ENCODE data around the gene RAPGEF1.

DNA sequence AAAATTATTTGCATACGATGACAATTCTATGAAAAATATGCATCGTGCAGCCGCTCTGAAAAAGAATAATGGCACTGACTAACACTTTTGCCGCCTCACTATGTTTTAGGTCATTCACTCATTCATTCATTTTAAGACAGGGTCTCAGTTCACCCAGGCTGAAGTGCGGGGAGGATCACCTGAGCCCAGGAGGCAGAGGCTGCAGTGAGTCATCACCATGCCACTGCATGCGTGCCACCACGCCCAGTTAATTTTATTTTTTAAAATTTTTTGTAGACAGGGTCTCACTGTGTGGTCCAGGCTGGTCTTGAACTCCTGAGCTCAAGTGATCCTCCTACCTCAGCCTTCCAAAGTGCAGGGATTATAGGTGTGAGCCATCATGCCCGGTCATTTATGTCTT, 37.0 kb downstream of the RAPGEF1 start:
- TF ChIP-seq POLR2AphosphoS5 (IDR thresholded peaks at IDR 0.05; ENCODE audit: low read depth, low read length) (no peak), FOXP2 (optimal IDR thresholded peaks at IDR 0.05; ENCODE audit: borderline replicate concordance, extremely low read depth, extremely low read length, insufficient read depth) (no peak), TAF1 (IDR thresholded peaks at IDR 0.05; ENCODE audit: borderline replicate concordance, insufficient read depth, low read length) (no peak)
